ENCODE data around the gene RAB12.

DNA sequence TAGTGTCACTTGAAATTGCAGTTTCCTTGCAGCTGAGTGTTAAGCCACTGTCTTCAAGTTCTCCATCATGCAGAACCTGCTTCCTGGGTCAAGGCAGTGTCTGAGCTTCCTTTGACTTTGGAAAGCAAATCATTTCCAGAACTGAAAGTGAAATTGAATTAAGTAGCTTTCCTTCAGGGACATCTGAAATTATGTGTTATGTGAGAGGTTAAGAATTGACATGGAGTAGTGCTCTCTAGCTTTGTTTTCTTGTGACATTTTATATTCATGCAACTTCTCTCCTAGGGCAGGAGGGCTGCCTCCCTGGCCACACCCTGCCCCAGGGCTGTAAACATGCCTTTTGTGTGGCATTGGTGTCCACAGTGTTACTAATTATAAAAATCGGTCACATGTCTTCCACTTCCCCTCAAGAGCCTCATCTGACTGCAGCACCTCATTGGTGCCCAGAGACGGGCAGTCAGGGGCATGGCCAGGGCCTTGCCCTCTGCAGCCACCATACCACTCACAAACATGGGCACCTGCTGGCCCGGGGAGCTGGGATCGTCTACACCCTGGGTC, 14.4 kb downstream of the RAB12 start:
- TF ChIP-seq, protein P1, sequence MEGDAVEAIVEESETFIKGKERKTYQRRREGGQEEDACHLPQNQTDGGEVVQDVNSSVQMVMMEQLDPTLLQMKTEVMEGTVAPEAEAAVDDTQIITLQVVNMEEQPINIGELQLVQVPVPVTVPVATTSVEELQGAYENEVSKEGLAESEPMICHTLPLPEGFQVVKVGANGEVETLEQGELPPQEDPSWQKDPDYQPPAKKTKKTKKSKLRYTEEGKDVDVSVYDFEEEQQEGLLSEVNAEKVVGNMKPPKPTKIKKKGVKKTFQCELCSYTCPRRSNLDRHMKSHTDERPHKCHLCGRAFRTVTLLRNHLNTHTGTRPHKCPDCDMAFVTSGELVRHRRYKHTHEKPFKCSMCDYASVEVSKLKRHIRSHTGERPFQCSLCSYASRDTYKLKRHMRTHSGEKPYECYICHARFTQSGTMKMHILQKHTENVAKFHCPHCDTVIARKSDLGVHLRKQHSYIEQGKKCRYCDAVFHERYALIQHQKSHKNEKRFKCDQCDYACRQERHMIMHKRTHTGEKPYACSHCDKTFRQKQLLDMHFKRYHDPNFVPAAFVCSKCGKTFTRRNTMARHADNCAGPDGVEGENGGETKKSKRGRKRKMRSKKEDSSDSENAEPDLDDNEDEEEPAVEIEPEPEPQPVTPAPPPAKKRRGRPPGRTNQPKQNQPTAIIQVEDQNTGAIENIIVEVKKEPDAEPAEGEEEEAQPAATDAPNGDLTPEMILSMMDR (IDR thresholded peaks at IDR 0.05; ENCODE audit: poor library complexity, severe bottlenecking), result no peak
- TF ChIP-seq EZH2 (IDR thresholded peaks at IDR 0.05; ENCODE audit: borderline replicate concordance, insufficient read depth, low read length, poor library complexity, severe bottlenecking) (no peak), SMC3 (conservative IDR thresholded peaks at IDR 0.05; ENCODE audit: poor library complexity) (no peak), RAD21 (conservative IDR thresholded peaks at IDR 0.05) (no peak), EP300 (conservative IDR thresholded peaks at IDR 0.05; ENCODE audit: poor library complexity, severe bottlenecking) (no peak), TAF1 (IDR thresholded peaks at IDR 0.05; ENCODE audit: low read depth) (no peak), MXI1 (conservative IDR thresholded peaks at IDR 0.05; ENCODE audit: poor library complexity, severe bottlenecking) (no peak)
- TF ChIP-seq, protein P2, sequence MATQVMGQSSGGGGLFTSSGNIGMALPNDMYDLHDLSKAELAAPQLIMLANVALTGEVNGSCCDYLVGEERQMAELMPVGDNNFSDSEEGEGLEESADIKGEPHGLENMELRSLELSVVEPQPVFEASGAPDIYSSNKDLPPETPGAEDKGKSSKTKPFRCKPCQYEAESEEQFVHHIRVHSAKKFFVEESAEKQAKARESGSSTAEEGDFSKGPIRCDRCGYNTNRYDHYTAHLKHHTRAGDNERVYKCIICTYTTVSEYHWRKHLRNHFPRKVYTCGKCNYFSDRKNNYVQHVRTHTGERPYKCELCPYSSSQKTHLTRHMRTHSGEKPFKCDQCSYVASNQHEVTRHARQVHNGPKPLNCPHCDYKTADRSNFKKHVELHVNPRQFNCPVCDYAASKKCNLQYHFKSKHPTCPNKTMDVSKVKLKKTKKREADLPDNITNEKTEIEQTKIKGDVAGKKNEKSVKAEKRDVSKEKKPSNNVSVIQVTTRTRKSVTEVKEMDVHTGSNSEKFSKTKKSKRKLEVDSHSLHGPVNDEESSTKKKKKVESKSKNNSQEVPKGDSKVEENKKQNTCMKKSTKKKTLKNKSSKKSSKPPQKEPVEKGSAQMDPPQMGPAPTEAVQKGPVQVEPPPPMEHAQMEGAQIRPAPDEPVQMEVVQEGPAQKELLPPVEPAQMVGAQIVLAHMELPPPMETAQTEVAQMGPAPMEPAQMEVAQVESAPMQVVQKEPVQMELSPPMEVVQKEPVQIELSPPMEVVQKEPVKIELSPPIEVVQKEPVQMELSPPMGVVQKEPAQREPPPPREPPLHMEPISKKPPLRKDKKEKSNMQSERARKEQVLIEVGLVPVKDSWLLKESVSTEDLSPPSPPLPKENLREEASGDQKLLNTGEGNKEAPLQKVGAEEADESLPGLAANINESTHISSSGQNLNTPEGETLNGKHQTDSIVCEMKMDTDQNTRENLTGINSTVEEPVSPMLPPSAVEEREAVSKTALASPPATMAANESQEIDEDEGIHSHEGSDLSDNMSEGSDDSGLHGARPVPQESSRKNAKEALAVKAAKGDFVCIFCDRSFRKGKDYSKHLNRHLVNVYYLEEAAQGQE (IDR thresholded peaks at IDR 0.05; ENCODE audit: borderline replicate concordance), result no peak
